Activated CD8-positive, alpha-beta T cell treated with anti-CD3 and anti-CD28 coated beads, Interleukin-2, amount 10 ng/mL, durations not matched to agents 7 days and 5 days (primary cell): ENCODE data around the gene DUS2. TPM values are rescaled to one million over a fixed set of nuclear protein-coding genes. Genes with fewer than 3 reads are reported as not detected.

Experiments used
- ATAC-seq: fragments of 150-1000 bp; cut with Tn5 transposase; one replicate; pipeline ENCODE4 v1.10.0; 2021; ENCODE audit warnings: moderate library complexity
- CTCF ChIA-PET: fragments of 350-600 bp; sonication (Branson Sonifier 250); formaldehyde crosslinking; loops from one replicate; lab custom pipeline; 2021; ENCODE audit warnings: antibody characterized with exemption; lab: Charles Lee
- POLR2A ChIA-PET: fragments of 350-600 bp; sonication (Branson Sonifier 250); formaldehyde crosslinking; loops from one replicate; lab custom pipeline; 2021; ENCODE audit warnings: antibody characterized with exemption; lab: Charles Lee
- DNase-seq: peaks from one replicate; pipeline ENCODE4 v3.0.0-alpha.2; 2020
- H3K27ac Mint-ChIP-seq: one replicate; pipeline ENCODE4 v1.8.0; 2021; ENCODE audit warnings: mild to moderate bottlenecking, mixed read lengths
- H3K27me3 Mint-ChIP-seq: one replicate; pipeline ENCODE4 v1.8.0; 2021; ENCODE audit warnings: low read depth, mixed read lengths
- H3K36me3 Mint-ChIP-seq: one replicate; pipeline ENCODE4 v1.8.0; 2021; ENCODE audit warnings: low read depth, mixed read lengths
- H3K4me1 Mint-ChIP-seq: one replicate; pipeline ENCODE4 v1.8.0; 2021; ENCODE audit warnings: low read depth, mixed read lengths
- H3K4me3 Mint-ChIP-seq: one replicate; pipeline ENCODE4 v1.8.0; 2021; ENCODE audit warnings: mild to moderate bottlenecking, mixed read lengths
- H3K9me3 Mint-ChIP-seq: one replicate; pipeline ENCODE4 v1.8.0; 2022; ENCODE audit warnings: mixed read lengths; ENCODE audit not compliant: insufficient read depth
- total RNA-seq, 2 experiments: library from RNA; stranded (reverse); gene quantifications; one replicate each; pipeline ENCODE4 v1.2.3, GENCODE V29; 2021

Gene DUS2
- total RNA-seq, 2 experiments from 2014 or later = 24.1 to 25.2 TPM

DNA sequence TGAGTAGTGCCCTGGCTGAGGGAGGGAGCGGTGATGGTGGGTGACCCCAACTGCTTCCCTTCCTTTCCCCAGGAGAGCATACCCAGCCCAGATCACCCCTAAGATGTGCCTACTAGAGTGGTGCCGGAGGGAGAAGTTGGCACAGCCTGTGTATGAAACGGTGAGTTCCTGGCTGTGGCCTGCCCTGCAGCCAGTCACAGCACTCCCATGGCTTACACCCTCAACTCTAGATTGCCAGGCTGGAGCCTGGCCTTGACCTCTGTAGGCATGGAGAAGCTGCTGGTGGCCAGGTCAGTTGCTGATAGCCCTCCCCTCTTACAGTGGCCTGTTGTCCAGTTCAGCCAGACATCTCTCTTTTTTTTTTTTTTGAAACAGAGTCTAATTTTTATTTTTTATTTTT, 53.5 kb downstream of the DUS2 start:
- ChIA-PET POLR2A (interaction anchor here (3.6 kb wide), 1 partner anchor 7 kb away, joined by 76 read pairs; the partner anchor contains the start of gene NFATC3), CTCF (interaction anchor here (4.5 to 11.1 kb wide), 2 partner anchors 9 to 13 kb away, joined by 68 to 142 read pairs; partner anchors contain the start of gene NFATC3)
- Mint-ChIP-seq H3K27ac (peak overlapping the region; percentile 89), H3K36me3 (peaks cover 72% of the 10 kb centered on the region), H3K4me1 (peaks cover 89% of the 10 kb centered on the region), H3K9me3 (no peaks in the 10 kb centered on the region), H3K4me3 (no peak overlapping the region), H3K27me3 (no peaks in the 10 kb centered on the region)
- DNase-seq = no peak
- no peak for ATAC-seq

DNA sequence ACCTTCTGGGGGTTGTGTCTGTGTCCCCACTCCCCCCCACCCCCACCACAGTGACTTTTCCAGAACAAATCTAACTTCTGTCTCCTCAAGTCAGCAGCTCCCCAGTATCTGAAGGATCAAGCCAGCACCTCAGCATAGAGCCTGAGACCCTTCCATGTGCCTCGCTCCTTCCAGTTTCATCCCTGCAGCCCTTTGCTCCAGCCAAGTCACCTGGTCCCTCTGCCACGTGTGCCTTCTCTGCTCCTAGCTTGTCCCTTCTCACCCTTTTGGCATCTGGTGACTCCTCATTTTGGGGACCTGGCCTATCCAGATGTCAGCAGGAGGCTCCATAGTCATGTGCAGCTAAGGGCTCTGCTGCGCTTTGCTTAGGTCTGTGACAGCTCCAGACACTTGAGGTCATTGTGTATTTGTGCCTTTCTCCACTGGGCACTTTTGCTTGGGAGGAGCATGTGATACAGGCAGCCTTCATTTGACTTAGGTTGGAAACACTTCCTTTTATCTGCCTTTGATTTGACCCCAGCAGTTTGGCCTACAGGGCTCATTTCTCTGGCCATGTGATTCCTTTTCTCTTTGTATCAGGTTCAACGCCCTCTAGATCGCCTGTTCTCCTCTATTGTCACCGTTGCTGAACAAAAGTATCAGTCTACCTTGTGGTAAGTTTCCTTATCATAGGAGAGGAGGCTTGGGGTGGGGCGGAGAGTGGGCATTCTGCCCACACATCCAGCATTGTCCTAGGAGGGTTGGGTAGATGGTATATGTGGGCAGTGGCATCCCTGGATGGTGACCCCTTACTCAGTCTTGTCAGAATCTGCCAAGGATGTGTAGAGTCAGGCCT, 55.0 kb downstream of the DUS2 start:
- no peaks in the 10 kb centered on the region for H3K27me3 Mint-ChIP-seq
- ATAC-seq (no peak), DNase-seq (no peak)
- POLR2A ChIA-PET = no interaction called here
- peaks cover 69% of the 10 kb centered on the region for H3K36me3 Mint-ChIP-seq
- no peaks in the 10 kb centered on the region for H3K9me3 Mint-ChIP-seq
- CTCF ChIA-PET = interaction anchor here (1.2 to 11.1 kb wide), 2 partner anchors 8 to 262 kb away, joined by 3 to 142 read pairs; partner anchors contain the start of gene NFATC3
- no peak overlapping the region for H3K4me3 Mint-ChIP-seq
- peaks cover 89% of the 10 kb centered on the region for H3K4me1 Mint-ChIP-seq
- peak overlapping the region; percentile 92 for H3K27ac Mint-ChIP-seq

GRCh38 chr16:68078701-68079375, 55.8 kb downstream of the DUS2 start:
- no peaks in the 10 kb centered on the region for H3K27me3 Mint-ChIP-seq
- ATAC-seq = no peak
- peaks cover 93% of the 10 kb centered on the region for H3K4me1 Mint-ChIP-seq
- no peak for DNase-seq
- peak overlapping the region; percentile 92 for H3K27ac Mint-ChIP-seq
- ChIA-PET POLR2A (interaction anchor here (2.8 kb wide), 1 partner anchor 9 kb away, joined by 29 read pairs; no protein-coding TSS in a partner anchor), CTCF (interaction anchor here (2.7 to 3.0 kb wide), 2 partner anchors 8 to 14 kb away, joined by 19 to 20 read pairs; no protein-coding TSS in a partner anchor)
- H3K4me3 Mint-ChIP-seq = peak overlapping the region; percentile 66
- H3K36me3 Mint-ChIP-seq = peaks cover 73% of the 10 kb centered on the region
- no peaks in the 10 kb centered on the region for H3K9me3 Mint-ChIP-seq

GRCh38 chr16:68079376-68079625, 56.2 kb downstream of the DUS2 start:
- peak overlapping the region; percentile 66 for H3K4me3 Mint-ChIP-seq
- ChIA-PET POLR2A (interaction anchor here (0.9 to 2.8 kb wide), 2 partner anchors 10 to 80 kb away, joined by 4 to 29 read pairs; partner anchors contain the start of gene DPEP2), CTCF (interaction anchor here (1.2 to 3.0 kb wide), 3 partner anchors 9 to 38 kb away, joined by 4 to 20 read pairs (median 19); no protein-coding TSS in a partner anchor)

GRCh38 chr16:68079626-68080344, 56.7 kb downstream of the DUS2 start:
- Mint-ChIP-seq H3K36me3 (peaks cover 65% of the 10 kb centered on the region), H3K9me3 (no peaks in the 10 kb centered on the region), H3K27me3 (no peaks in the 10 kb centered on the region), H3K27ac (peak overlapping the region; percentile 92), H3K4me3 (peak overlapping the region; percentile 66), H3K4me1 (peaks cover 91% of the 10 kb centered on the region)
- ChIA-PET POLR2A (interaction anchor here (0.6 to 2.8 kb wide), 4 partner anchors 10 to 420 kb away, joined by 3 to 29 read pairs (median 4); partner anchors contain the start of genes ACD and DPEP2), CTCF (interaction anchor here (1.2 to 3.0 kb wide), 3 partner anchors 9 to 37 kb away, joined by 4 to 20 read pairs (median 19); no protein-coding TSS in a partner anchor)
- ATAC-seq = peak; percentile 42
- peak; percentile 89 for DNase-seq

More at GRCh38 chr16:68079376-68079625, 56.2 kb downstream of the DUS2 start:
- no peak for DNase-seq
- H3K27ac Mint-ChIP-seq = peak overlapping the region; percentile 92
- no peaks in the 10 kb centered on the region for H3K27me3 Mint-ChIP-seq
- H3K36me3 Mint-ChIP-seq = peaks cover 69% of the 10 kb centered on the region
- no peaks in the 10 kb centered on the region for H3K9me3 Mint-ChIP-seq
- peaks cover 93% of the 10 kb centered on the region for H3K4me1 Mint-ChIP-seq
- ATAC-seq = no peak

- H3K4me1 Mint-ChIP-seq = peaks cover 72% of the 10 kb centered on the region
- H3K4me3 Mint-ChIP-seq = no peak overlapping the region
- POLR2A ChIA-PET = interaction anchor here (1.5 to 4.0 kb wide), 2 partner anchors 7 to 11 kb away, joined by 6 to 76 read pairs; no protein-coding TSS in a partner anchor
- DNase-seq (no peak), ATAC-seq (no peak)
- no peaks in the 10 kb centered on the region for H3K9me3 Mint-ChIP-seq
- no peaks in the 10 kb centered on the region for H3K27me3 Mint-ChIP-seq
- peaks cover 53% of the 10 kb centered on the region for H3K36me3 Mint-ChIP-seq
- CTCF ChIA-PET = interaction anchor here (0.8 to 8.4 kb wide), 4 partner anchors 9 to 203 kb away, joined by 3 to 142 read pairs (median 40); no protein-coding TSS in a partner anchor
- peak overlapping the region; percentile 89 for H3K27ac Mint-ChIP-seq
Measured at GRCh38 chr16:68081861-68082628, 59.0 kb downstream of the DUS2 start.

DNA sequence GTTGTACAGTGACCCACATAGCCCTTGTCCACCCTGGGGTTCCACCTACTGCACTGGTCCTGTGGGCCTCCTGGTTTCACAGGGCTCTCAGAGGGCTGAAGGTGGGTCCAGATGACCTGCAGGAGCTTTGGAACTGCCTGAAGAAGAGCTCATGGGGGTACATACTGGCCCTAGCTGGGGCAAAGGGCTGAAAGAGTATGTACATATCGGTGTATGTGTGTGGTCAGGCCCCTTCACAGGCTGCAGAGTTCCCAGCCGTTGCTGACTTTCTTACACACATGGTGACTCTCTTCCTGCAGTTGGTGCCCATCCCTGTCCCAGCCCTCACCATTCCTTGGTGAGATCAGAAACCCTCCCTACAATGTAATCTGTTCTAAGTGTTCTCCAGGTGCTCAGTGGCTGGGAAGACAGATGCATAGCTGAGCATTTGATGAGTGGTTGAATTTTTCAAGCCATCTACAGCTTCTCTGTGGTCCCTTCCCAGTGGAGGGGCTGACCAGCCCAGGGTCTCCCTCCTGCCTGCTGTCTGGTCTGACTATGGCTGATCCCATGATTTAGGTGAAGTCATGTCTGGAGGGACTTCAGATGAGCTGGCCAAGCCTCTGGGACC, 59.6 kb downstream of the DUS2 start:
- Mint-ChIP-seq H3K27me3 (no peaks in the 10 kb centered on the region), H3K36me3 (peaks cover 51% of the 10 kb centered on the region), H3K27ac (peak overlapping the region; percentile 89), H3K4me3 (no peak overlapping the region), H3K4me1 (peaks cover 68% of the 10 kb centered on the region), H3K9me3 (no peaks in the 10 kb centered on the region)
- ChIA-PET POLR2A (interaction anchor here (1.5 to 4.1 kb wide), 4 partner anchors 8 to 20 kb away, joined by 6 to 76 read pairs (median 25); no protein-coding TSS in a partner anchor), CTCF (interaction anchor here (0.5 to 8.4 kb wide), 5 partner anchors 10 to 267 kb away, joined by 3 to 142 read pairs (median 3); no protein-coding TSS in a partner anchor)
- DNase-seq (no peak), ATAC-seq (no peak)

- H3K4me1 Mint-ChIP-seq = peaks cover 62% of the 10 kb centered on the region
- no peak overlapping the region for H3K4me3 Mint-ChIP-seq
- peak overlapping the region; percentile 89 for H3K27ac Mint-ChIP-seq
- peaks cover 46% of the 10 kb centered on the region for H3K36me3 Mint-ChIP-seq
- H3K27me3 Mint-ChIP-seq = no peaks in the 10 kb centered on the region
- POLR2A ChIA-PET = interaction anchor here (0.7 to 4.1 kb wide), 5 partner anchors 8 to 179 kb away, joined by 4 to 76 read pairs (median 27); no protein-coding TSS in a partner anchor
- ATAC-seq = no peak
- CTCF ChIA-PET = interaction anchor here (0.5 to 8.4 kb wide), 6 partner anchors 10 to 268 kb away, joined by 3 to 142 read pairs (median 11); no protein-coding TSS in a partner anchor
- DNase-seq = no peak
- no peaks in the 10 kb centered on the region for H3K9me3 Mint-ChIP-seq
Measured at GRCh38 chr16:68083239-68083781, 60.2 kb downstream of the DUS2 start.

DNA sequence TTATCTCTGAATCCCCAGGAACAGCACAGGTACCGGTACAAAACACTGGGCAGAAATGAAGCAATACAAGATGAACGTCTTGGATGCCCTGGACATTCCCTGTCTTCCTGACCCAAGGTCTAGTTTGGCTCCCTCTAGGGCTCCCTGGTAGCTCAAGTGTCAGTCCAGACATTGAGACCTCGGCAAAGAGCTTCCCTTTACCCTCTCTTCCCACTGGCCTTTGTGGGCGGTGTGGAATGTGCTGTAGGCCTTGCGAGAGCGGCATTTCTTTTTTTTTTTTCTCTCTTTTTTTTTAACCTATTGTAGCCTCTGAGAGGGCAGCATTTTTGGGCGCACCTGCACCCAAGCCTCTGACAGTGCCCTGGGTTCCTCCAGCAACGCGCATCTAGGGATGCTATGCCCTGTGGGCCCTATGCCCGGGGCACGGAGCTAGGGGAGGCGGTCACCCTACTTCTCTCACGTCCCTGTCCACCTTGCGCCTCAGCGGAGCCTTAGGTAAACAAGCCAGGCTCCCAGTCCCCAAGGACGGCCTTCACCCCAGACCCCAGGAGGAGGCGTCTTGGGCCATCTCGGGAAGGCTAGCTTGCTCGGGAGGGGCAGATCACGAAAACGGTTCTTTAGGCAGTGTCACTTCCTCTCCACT, 60.9 kb downstream of the DUS2 start:
- Mint-ChIP-seq H3K4me1 (peaks cover 57% of the 10 kb centered on the region), H3K9me3 (no peaks in the 10 kb centered on the region), H3K36me3 (peaks cover 41% of the 10 kb centered on the region), H3K27me3 (no peaks in the 10 kb centered on the region), H3K27ac (peak overlapping the region; percentile 89), H3K4me3 (peak overlapping the region; percentile 88)
- ATAC-seq = no peak
- POLR2A ChIA-PET = interaction anchor here (0.7 to 4.1 kb wide), 11 partner anchors 9 to 211 kb away, joined by 3 to 76 read pairs (median 5); no protein-coding TSS in a partner anchor
- CTCF ChIA-PET = interaction anchor here (1.3 to 8.4 kb wide), 8 partner anchors 9 to 267 kb away, joined by 4 to 142 read pairs (median 8); partner anchors contain the start of genes DDX28, DUS2 and PSMB10
- DNase-seq = no peak
